Stimulated activated CD8-positive, alpha-beta memory T cell treated with anti-CD3 and anti-CD28 coated beads, Interleukin-7, amount 100 ng/mL, for 4 hours (primary cell): ENCODE results near the gene NOP9.
A peak's percentile ranks its signal among the peaks of the same experiment; 100 is the strongest.

ENCODE experiments used
- DNase-seq, 2 donors: peaks; one replicate each; pipeline ENCODE4 v3.0.0-alpha.2; 2020; ENCODE audit warnings: low read depth in 2 of 2

NOP9 gene

DNA sequence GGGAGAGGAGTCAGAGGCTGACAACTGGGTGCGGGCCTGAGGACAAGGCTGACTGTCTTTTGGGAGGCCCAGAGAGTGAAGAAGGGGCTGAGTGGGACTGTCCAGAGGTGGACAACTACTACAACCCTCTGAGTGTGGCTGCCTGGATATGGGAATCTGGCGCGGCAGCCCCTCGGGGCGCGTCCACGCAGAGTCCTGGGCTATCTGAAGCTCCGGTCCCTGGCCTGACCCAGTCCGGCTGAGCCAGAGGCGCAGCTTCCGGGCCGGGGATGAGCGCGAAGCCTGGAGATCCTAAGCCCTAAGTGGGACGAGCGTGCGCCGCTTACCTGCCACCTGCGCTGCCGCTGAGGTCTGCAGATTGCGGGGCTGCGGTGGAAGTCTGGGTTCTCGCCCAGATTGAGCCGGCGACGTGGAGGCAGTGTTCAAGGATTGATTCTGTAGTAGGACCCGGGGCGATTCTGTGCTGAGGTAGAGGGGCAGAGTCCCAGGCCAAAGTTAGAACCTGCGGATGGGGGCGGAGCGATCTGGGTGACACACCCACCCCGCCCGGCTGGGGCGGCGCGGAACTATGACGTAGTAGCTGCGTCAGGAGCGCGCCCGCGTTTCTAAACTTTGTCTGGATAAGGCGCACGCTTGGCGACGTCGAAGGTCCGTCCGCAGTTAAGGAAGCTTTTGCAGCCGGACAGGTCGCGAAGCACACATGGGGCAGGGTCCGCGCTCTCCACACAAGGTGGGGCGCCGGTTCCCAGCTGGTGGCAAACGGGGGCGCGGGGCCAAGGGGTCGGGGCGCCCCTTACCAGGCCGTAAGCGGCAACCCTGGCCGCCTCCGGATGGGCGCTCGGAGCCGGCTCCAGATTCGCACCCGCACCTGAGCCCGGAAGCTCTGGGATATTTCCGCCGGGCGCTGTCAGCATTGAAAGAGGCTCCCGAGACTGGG is at the start of gene NOP9, which contains the start of gene DHRS1:
TSS of gene NOP9 (plus strand) at position 596 of the 937 bp plus-strand sequence. CDS start at position 701, 105 bp downstream.
TSS of gene DHRS1 (minus strand) at position 526 of the 937 bp plus-strand sequence. CDS start 674 bp downstream, outside the sequence.
- peak; percentile 85 for DNase-seq

DNA sequence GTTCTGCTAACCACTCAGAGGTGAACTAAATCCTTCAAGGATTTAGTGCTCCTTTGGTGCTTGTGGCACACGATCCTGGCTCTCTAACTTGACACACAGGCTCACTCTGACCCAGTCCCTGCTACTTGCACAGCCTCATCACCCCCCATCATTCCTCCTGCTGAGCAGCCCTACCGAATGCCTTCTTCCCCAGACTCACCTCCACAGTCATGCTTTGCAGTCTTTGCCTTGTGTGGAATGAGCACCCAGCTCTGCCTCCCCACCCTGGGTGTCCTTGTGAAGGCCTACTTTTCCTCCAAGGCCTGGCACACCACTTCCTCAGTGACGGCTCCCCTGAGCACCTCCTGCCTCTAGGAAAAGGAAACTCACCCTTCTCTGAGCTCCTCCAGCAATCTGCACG is 49.3 kb upstream of the NOP9 start:
- DNase-seq = no peak

DNA sequence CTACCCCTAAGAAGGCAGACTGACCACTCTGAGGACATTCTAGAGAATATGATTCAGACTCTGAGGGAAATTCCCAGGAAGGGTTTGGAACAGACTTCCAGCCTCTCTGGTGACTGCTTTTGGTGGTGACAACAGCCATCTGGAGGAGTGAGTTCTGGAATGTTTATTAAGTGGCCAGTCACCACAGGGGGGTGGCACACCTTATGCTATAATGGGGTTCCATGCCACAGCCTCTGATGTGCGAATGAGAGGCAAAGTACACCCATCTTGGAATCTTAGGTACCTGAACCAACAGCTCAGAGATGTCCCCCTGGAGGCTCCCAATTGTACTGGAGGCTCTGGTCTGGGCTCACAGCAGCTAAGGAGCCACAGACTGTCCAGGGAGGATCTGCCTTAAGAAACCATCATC is 47.8 kb upstream of the NOP9 start:
- no peak for DNase-seq

GRCh38 chr14:24252289-24253124 is 47.1 kb upstream of the NOP9 start:
- DNase-seq = no peak

GRCh38 chr14:24253936-24254335 is 45.7 kb upstream of the NOP9 start:
- no peak for DNase-seq

DNA sequence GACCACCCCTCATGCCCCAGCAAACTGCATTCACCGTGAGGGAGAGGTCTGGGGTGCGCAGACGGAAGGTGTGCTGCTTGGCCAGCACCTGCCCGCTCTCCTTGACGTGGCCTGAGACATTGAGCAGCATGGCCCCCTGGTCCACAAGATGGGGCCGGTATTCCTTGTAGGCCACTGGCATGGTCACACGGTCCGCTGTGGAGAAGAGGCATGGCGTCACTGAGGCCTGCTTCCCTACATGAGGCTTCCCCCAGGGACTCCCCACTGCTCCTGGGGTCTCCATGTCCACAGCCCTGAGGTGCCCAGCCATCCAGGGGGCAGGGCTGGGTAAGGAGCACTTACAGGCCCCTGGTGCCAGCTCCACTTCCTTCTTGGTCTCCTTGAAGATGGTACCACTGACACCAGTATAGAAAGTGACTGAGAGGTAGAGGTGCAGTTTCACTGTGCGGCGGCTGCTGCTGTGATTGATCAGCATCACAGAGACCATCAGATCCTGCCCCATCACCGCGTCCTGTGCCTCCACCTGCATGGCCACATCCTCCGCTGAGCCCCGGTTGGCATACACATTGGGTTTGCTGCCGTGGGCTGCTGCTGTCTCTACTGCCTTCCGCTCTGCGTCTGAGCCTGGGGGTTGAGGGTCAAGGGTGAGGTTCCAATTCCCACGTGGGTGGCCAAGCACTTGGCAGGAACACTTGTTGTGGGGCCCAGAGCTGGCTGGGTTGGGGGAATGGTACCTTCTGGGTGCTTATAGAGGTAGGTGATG is 44.8 kb upstream of the NOP9 start:
- DNase-seq = no peak

- DNase-seq = no peak
Measured at GRCh38 chr14:24255438-24255837, 44.2 kb upstream of the NOP9 start.

GRCh38 chr14:24255931-24256711 is 43.5 kb upstream of the NOP9 start:
- DNase-seq = no peak

DNA sequence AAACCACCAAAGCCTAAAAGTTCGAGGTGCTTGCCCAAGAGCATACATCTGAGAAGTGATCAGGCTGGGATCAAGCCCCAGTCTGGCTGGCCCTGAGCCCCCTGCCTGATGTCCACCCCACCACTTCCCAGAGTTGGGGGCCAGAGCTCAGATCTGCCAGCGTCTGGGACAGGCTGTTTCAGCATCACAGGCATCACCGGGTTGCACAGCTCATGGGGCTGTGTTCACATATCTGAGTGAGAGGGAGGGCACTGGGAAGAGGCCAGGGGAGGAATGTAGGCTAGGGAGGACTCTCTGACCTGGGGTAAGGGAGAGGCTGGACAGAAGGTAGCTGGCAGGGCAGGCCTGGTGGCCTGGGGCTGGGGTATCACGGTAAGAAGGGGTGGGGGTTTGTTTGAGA is 42.7 kb upstream of the NOP9 start:
- DNase-seq = no peak

DNA sequence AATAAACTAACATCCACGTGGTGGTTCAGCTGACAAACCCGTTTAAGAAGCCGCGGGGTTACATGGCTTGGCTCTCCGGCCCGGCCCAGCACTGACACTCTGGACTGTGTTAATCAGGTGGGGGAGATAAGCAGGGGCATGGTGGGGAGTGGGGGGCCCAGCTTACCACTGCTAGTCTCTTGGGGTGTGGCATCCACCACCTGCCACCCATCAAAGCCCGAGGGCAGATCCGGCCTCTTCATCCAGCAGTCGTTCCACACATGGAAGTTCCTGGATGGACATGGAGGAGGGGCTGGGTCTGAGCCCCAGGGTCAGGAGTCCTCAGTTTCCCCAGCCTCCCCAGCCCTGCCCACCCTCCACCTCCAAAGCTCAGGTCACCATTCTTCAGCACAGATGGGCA is 41.5 kb upstream of the NOP9 start:
- DNase-seq = no peak

DNA sequence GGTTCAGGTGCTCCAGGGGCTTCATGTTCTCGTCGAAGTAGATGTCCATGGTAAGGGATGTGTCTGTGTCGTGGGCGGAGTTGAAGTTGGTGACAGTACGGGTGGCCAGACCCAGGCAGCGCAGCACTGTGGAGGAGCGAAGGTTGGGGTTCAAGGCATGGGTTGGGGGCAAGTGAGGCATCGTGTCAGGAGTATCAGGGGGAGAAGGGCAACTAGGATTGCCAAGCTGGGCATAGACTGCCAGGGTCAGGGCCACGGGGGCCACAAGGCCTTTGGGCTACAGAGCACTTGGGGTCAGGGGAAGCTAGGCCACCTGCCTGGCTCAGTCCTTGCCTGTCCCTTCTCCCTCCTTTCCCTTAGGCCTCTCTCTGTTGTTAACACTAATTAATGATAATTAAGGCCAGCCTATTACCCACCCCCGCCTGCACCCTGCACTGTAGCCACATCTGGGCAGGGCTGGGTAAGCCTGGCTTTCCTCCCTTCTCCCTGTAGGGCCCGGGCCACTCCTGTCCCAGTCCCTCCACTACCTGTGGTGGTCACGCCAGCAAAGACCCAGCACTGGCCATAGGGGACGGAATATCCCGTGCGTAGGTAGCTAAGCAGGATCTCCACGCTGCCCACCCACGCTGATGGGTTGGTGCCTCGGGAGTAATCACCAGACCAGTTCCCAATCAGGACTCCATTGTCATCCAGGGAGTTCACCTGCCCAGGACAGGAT is 40.9 kb upstream of the NOP9 start:
- DNase-seq = no peak

GRCh38 chr14:24259282-24260025 is 40.2 kb upstream of the NOP9 start:
- DNase-seq = no peak

GRCh38 chr14:24260026-24260779 is 39.4 kb upstream of the NOP9 start:
- no peak for DNase-seq

- no peak for DNase-seq
Measured at GRCh38 chr14:24260780-24261157, 38.9 kb upstream of the NOP9 start.

- DNase-seq = no peak
Measured at GRCh38 chr14:24261256-24261968, 38.2 kb upstream of the NOP9 start.

GRCh38 chr14:24261969-24262327 is 37.7 kb upstream of the NOP9 start:
- no peak for DNase-seq

DNA sequence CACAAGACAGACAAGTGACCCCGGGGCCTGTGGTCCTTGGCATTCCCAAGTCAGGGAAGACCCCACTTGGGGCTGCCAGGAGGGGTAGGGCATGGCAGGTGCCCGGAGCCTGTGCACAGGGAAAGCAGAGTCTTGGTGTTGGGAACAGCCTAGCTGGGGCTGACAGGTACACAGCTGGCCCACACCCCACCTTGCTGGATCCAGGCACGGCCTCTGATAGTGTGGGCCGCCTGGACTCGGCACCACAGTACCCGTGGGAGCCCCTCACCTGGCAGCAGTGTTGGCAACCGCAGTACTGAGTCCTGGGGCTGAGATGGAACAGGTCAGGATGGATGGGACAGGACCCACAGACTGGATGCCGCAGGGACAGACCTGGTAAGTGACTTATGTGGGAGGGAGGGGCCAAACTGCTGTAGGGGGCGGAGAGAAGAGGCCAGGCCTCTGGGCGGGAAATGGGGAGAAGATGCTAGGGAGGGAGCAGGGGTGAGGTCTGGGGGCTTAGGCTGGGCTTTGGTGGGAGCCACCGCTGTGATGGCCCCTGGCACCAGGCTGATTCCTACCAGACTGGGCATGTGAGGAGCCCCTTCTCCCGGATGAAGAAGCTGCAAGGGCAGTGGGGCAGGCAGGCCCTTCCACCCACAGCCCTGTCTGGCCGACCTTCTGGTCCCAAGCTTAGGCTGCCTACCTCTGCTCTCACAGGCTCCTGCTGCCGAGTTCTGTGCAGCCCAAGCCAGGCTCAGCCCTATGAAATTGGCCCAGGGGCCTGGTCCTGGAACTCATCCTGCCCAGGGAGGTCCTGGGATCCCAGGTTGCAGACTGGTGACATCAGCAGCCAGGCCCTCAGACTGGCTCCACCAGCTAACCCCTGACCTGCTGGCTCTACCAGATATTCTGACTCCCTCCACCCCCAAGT is 36.6 kb upstream of the NOP9 start, which contains the start of gene TGM1:
TSS of gene TGM1 (minus strand) at position 357 of the 913 bp plus-strand sequence. CDS start 825 bp downstream, outside the sequence.
- no peak for DNase-seq
